ENCODE measurements around the gene APOA5. TPM values are rescaled to one million over a fixed set of nuclear protein-coding genes. Genes with fewer than 3 reads are reported as not detected.
"Not testable (repeated sequence)": the region's sequence is repeated elsewhere in the genome, so short reads cannot be mapped to it uniquely, and the experiment has no call there.

Gene APOA5
- total RNA-seq, 1 donor from 2014 or later: not detected

DNA sequence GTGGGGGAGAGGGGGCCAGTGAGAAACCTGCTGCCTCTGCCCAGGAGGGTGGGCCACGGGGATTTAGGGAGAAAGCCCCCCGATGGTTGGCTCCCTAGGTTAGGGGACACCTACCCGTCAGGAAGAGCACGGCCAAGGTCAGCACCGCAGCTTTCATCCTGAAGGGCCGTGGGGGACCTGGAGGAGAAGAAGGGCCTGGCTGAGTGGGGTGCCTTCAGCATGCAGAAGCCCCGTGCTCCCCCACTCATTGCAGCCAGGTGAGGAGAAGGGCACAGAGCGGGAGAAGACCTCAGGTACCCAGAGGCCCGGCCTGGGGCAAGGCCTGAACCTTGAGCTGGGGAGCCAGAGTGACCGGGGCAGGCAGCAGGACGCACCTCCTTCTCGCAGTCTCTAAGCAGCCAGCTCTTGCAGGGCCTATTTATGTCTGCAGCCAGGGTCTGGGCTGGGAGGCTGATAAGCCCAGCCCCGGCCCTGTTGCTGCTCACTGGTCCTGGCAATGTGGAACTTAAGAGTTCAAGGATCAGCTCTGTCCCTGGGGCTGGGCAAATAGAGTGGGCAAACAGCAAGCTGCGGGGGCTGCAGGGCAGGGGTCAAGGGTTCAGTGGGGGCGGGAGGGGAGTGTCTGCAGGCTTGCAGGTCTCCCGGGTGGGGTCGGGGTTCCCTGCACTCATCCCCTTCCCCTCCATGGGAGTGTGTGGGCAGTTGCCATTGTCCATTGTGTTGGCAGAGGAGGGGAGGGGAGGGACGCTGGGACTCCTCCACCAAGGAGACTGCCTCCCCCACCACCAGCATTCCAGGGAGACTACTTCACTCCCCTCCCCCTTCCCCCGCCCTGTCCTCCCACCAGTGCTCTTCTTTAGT, 45.8 kb upstream of the APOA5 start, which contains the start of gene APOA1:
Gene APOA1, minus strand, starts transcription at position 392 of the 861 bp plus-strand sequence. Its CDS starts 235 bp downstream, at position 157.
- H3K27me3 Mint-ChIP-seq (ENCODE audit: unreplicated experiment): peaks cover 2% of the 10 kb centered on the region
- H3K4me1 Mint-ChIP-seq (ENCODE audit: unreplicated experiment): peaks cover 15% of the 10 kb centered on the region
- TF ChIP-seq, protein P1, sequence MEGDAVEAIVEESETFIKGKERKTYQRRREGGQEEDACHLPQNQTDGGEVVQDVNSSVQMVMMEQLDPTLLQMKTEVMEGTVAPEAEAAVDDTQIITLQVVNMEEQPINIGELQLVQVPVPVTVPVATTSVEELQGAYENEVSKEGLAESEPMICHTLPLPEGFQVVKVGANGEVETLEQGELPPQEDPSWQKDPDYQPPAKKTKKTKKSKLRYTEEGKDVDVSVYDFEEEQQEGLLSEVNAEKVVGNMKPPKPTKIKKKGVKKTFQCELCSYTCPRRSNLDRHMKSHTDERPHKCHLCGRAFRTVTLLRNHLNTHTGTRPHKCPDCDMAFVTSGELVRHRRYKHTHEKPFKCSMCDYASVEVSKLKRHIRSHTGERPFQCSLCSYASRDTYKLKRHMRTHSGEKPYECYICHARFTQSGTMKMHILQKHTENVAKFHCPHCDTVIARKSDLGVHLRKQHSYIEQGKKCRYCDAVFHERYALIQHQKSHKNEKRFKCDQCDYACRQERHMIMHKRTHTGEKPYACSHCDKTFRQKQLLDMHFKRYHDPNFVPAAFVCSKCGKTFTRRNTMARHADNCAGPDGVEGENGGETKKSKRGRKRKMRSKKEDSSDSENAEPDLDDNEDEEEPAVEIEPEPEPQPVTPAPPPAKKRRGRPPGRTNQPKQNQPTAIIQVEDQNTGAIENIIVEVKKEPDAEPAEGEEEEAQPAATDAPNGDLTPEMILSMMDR (IDR thresholded peaks at IDR 0.05; ENCODE audit: unreplicated experiment): no peak
- no peaks in the 10 kb centered on the region for H3K36me3 Mint-ChIP-seq (ENCODE audit: low read depth, unreplicated experiment)
- no peak within 1 kb of the TSS for H3K27ac Mint-ChIP-seq (ENCODE audit: unreplicated experiment)
- no peak within 1 kb of the TSS for H3K4me3 Mint-ChIP-seq (ENCODE audit: unreplicated experiment)
- H3K9me3 Mint-ChIP-seq (ENCODE audit: unreplicated experiment): no peaks in the 10 kb centered on the region
- no peak for DNase-seq (ENCODE audit: low spot score)

DNA sequence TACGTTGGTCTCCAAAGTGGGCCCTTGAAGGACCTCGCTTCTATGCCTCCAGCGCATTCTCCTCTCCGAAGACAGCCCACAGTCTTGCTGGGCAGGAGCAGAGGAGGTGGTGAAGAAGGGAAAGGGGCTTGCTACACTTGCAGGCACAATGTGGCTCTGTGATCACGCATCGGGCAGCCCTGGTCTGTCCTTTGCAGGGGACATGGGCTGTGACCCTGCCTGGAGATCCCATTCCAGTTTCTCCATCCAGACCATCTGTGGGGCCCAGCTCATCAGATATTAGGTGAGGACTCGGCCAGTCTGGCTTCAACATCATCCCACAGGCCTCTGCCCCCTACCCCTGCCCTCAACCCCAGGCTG, 44.9 kb upstream of the APOA5 start:
- Mint-ChIP-seq H3K4me3 (ENCODE audit: unreplicated experiment) (no peak overlapping the region), H3K27me3 (ENCODE audit: unreplicated experiment) (peaks cover 2% of the 10 kb centered on the region), H3K4me1 (ENCODE audit: unreplicated experiment) (peaks cover 15% of the 10 kb centered on the region), H3K9me3 (ENCODE audit: unreplicated experiment) (no peaks in the 10 kb centered on the region), H3K27ac (ENCODE audit: unreplicated experiment) (no peak overlapping the region), H3K36me3 (ENCODE audit: low read depth, unreplicated experiment) (no peaks in the 10 kb centered on the region)
- TF ChIP-seq, protein P1 (IDR thresholded peaks at IDR 0.05; ENCODE audit: unreplicated experiment): no peak
- no peak for DNase-seq (ENCODE audit: low spot score)

DNA sequence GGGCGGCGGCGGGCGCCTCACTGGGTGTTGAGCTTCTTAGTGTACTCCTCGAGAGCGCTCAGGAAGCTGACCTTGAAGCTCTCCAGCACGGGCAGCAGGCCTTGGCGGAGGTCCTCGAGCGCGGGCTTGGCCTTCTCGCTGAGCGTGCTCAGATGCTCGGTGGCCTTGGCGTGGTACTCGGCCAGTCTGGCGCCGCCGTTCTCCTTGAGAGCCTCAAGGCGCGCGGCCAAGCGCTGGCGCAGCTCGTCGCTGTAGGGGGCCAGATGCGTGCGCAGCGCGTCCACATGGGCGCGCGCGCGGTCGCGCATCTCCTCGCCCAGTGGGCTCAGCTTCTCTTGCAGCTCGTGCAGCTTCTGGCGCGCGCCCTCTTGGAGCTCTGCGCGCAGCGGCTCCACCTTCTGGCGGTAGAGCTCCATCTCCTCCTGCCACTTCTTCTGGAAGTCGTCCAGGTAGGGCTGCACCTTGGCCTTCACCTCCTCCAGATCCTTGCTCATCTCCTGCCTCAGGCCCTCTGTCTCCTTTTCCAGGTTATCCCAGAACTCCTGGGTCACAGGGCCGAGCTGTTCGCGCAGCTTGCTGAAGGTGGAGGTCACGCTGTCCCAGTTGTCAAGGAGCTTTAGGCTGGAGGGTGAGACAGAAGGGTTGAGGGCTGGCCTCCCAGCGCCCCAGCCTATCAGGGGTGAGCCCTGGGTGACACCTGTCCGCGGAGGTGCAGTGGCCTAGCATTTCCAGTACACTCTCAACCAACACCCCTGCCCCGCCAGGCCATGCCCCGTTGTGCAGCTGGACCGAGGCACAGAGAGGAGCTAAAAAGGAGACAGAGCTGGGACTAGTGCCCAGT, 44.3 kb upstream of the APOA5 start:
- H3K36me3 Mint-ChIP-seq (ENCODE audit: low read depth, unreplicated experiment): no peaks in the 10 kb centered on the region
- no peaks in the 10 kb centered on the region for H3K9me3 Mint-ChIP-seq (ENCODE audit: unreplicated experiment)
- TF ChIP-seq, protein P1 (IDR thresholded peaks at IDR 0.05; ENCODE audit: unreplicated experiment): peak; percentile 27
- DNase-seq (ENCODE audit: low spot score): peak; percentile 72
- peaks cover 2% of the 10 kb centered on the region for H3K27me3 Mint-ChIP-seq (ENCODE audit: unreplicated experiment)
- H3K4me3 Mint-ChIP-seq (ENCODE audit: unreplicated experiment): no peak overlapping the region
- H3K4me1 Mint-ChIP-seq (ENCODE audit: unreplicated experiment): peaks cover 15% of the 10 kb centered on the region
- no peak overlapping the region for H3K27ac Mint-ChIP-seq (ENCODE audit: unreplicated experiment)

DNA sequence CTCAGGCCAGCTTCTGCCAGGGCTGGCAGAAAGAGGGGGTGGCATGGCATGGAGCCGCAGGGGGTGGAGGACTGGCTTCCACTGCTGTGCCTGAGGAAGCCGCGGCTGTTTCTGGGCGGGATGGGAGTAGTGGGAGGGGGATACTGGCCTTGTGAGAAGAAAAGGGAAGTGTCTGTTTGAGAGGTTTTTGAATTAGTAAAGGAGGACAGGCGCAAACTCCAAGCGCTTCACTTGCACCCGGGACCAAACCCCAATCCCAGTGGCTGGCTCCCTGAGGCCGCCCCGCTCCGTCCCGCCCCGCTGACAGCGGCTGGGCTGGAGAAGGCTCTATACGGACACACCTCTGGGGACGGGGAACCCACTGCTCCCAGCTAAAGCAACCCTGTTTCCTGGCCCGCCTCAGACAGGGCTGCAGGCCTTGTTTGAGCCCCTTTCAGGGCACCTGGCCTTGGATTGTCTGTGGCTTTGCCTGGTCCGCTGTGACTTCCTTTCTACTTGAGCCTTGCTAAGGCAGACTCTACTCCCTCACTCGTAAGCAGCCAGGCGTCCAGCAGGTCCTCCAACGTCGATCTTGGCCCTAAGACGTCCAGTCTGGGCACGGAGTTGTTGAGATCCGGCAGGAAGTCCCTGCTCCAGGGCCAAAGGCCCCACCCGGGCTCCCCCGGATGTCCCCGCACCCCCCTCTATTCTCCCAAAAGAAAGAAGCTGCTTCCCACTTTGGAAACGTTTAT, 43.5 kb upstream of the APOA5 start:
- H3K27me3 Mint-ChIP-seq (ENCODE audit: unreplicated experiment): peaks cover 2% of the 10 kb centered on the region
- TF ChIP-seq, protein P1 (IDR thresholded peaks at IDR 0.05; ENCODE audit: unreplicated experiment): no peak
- DNase-seq (ENCODE audit: low spot score): no peak
- H3K4me3 Mint-ChIP-seq (ENCODE audit: unreplicated experiment): no peak overlapping the region
- no peaks in the 10 kb centered on the region for H3K36me3 Mint-ChIP-seq (ENCODE audit: low read depth, unreplicated experiment)
- H3K4me1 Mint-ChIP-seq (ENCODE audit: unreplicated experiment): peaks cover 12% of the 10 kb centered on the region
- no peak overlapping the region for H3K27ac Mint-ChIP-seq (ENCODE audit: unreplicated experiment)
- no peaks in the 10 kb centered on the region for H3K9me3 Mint-ChIP-seq (ENCODE audit: unreplicated experiment)

DNA sequence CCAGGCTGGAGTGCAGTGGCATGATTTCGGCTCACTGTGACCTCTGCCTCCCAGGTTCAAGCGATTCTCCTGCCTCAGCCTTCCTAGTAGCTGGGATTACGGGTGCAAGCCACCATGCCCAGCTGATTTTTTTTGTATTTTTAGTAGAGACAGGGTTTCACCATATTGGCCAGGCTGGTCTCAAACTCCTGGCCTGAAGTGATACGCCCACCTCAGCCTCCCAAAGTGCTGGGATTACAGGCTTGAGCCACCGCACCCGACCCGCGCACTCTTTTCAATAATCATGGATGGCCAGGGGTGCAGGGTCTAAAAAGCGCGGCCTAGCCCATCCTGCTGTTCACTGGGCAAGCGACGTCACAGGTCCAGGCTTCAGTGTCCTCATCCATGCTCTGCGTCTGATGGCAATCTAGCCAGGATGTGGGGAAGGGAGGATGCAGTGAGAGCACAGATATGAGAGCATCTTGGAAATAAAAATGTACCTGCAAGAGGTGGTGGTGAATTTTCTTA, 42.9 kb upstream of the APOA5 start:
- H3K9me3 Mint-ChIP-seq (ENCODE audit: unreplicated experiment); H3K36me3 Mint-ChIP-seq (ENCODE audit: low read depth, unreplicated experiment); H3K27ac Mint-ChIP-seq (ENCODE audit: unreplicated experiment); DNase-seq (ENCODE audit: low spot score); H3K27me3 Mint-ChIP-seq (ENCODE audit: unreplicated experiment); H3K4me3 Mint-ChIP-seq (ENCODE audit: unreplicated experiment): not testable (repeated sequence)
- peaks cover 12% of the 10 kb centered on the region for H3K4me1 Mint-ChIP-seq (ENCODE audit: unreplicated experiment)

Data from endothelial cell (in vitro differentiated cells).